ENCODE results near the gene CDRT15L2.
"Not testable (repeated sequence)": the region's sequence is repeated elsewhere in the genome, so short reads cannot be mapped to it uniquely, and the experiment has no call there.

DNA sequence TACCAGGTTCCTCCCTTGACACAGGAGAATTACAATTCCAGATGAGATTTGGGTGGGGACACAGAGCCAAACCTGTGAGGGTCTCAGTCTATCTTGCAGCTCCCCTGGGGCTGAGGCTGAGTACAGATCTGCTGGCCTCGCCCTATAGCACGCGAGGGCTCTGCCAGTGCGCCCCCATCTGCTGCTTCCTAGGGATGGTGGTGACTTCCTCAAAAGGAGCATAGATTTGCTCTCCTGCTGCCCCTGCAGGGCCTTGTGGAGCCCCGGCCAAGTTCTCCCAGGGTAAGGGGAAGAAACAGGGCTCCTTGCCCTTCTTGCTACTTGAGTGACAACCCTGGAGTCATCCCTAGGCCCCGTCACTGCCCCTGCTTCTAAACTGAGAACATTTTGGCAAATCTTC lies 26.6 kb upstream of the CDRT15L2 start:
- TF ChIP-seq POLR2A, EP300, POLR2AphosphoS5 (IDR thresholded peaks at IDR 0.05): not testable (repeated sequence)
- TF ChIP-seq, protein P1, sequence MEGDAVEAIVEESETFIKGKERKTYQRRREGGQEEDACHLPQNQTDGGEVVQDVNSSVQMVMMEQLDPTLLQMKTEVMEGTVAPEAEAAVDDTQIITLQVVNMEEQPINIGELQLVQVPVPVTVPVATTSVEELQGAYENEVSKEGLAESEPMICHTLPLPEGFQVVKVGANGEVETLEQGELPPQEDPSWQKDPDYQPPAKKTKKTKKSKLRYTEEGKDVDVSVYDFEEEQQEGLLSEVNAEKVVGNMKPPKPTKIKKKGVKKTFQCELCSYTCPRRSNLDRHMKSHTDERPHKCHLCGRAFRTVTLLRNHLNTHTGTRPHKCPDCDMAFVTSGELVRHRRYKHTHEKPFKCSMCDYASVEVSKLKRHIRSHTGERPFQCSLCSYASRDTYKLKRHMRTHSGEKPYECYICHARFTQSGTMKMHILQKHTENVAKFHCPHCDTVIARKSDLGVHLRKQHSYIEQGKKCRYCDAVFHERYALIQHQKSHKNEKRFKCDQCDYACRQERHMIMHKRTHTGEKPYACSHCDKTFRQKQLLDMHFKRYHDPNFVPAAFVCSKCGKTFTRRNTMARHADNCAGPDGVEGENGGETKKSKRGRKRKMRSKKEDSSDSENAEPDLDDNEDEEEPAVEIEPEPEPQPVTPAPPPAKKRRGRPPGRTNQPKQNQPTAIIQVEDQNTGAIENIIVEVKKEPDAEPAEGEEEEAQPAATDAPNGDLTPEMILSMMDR (IDR thresholded peaks at IDR 0.05) = not testable (repeated sequence)

Measured in stomach (tissue), 4 donors.